Gastroesophageal sphincter (tissue), 4 donors: ENCODE measurements around the gene PGAP2. TPM values are rescaled to one million over a fixed set of nuclear protein-coding genes. Genes with fewer than 3 reads are reported as not detected.
"Not testable (repeated sequence)": the region's sequence is repeated elsewhere in the genome, so short reads cannot be mapped to it uniquely, and the experiment has no call there.

Experiments used
- ATAC-seq: fragments of 150-250 bp; one replicate; pipeline ENCODE4 v1.9.1; 2016; ENCODE audit warnings: mild to moderate bottlenecking, moderate library complexity
- H3K27ac ChIP-seq, 4 donors: fragments of 200-600 bp; sonication (generic) in 3 of 4; 1 replicate in 3 of 4; 2 replicates in 1 of 4; pipeline ENCODE4 v1.5.1; 2016 to 2019
- H3K27me3 ChIP-seq: fragments of 200-600 bp; sonication (generic); one replicate; pipeline ENCODE4 v1.5.1; 2019
- H3K36me3 ChIP-seq, 2 donors: fragments of 200-600 bp; sonication (generic); one replicate each; pipeline ENCODE4 v1.5.1; 2019; ENCODE audit warnings: control low read depth in 1 of 2
- H3K4me1 ChIP-seq, 3 donors: fragments of 200-600 bp; sonication (generic); 1 replicate in 2 of 3; 2 replicates in 1 of 3; pipeline ENCODE4 v1.5.1; 2016 to 2019; ENCODE audit warnings: control low read depth in 2 of 3
- H3K4me3 ChIP-seq, 2 donors: fragments of 200-600 bp; sonication (generic); one replicate each; pipeline ENCODE4 v1.5.1; 2019; ENCODE audit warnings: mild to moderate bottlenecking in 1 of 2, moderate library complexity in 1 of 2
- H3K9me3 ChIP-seq, 3 donors: fragments of 200-600 bp; sonication (generic); one replicate each; pipeline ENCODE4 v1.5.1; 2017 to 2019; ENCODE audit warnings: control low read depth in 2 of 3
- CTCF ChIP-seq, 4 experiments: fragments of 200-600 bp in 2 of 4; fragments of 450-650 bp in 2 of 4; sonication (generic) in 1 of 4; IDR thresholded peaks; one replicate each; pipeline ENCODE4 v1.5.1; 2017 to 2019; ENCODE audit warnings: antibody characterized with exemption in 4 of 4, mild to moderate bottlenecking in 2 of 4, moderate library complexity in 2 of 4
- EP300 ChIP-seq: sonication (generic); formaldehyde crosslinking; IDR thresholded peaks from one replicate; pipeline ENCODE4 v1.6.1; 2017; ENCODE audit warnings: antibody characterized with exemption, mild to moderate bottlenecking
- POLR2A ChIP-seq, 2 donors: fragments of 450-650 bp; IDR thresholded peaks; one replicate each; pipeline ENCODE4 v1.6.1; 2017; ENCODE audit warnings: antibody characterized with exemption in 2 of 2, mild to moderate bottlenecking in 2 of 2, moderate library complexity in 1 of 2
- POLR2AphosphoS5 ChIP-seq: sonication (generic); formaldehyde crosslinking; IDR thresholded peaks from one replicate; pipeline ENCODE4 v1.6.1; 2017; ENCODE audit warnings: antibody characterized with exemption
- WGBS, 2 donors: methylation state at CpG; one replicate each; pipeline ENCODE4 v1.1.5; 2018; ENCODE audit warnings: low coverage in 1 of 2; 5-methylcytosine and 5-hydroxymethylcytosine counted together
- total RNA-seq, 4 donors: library from RNA; depleted of rRNA; stranded (reverse); fragments of >200 nt; gene quantifications; one replicate each; pipeline ENCODE4 v1.1.0, GENCODE V29; 2016

Gene PGAP2
- total RNA-seq: 10 to 100 TPM in 1 of 4 donors, 1 to 10 TPM in 3; 4.2 to 12.0 (median 5.1) TPM

- H3K4me3 ChIP-seq: peak within 1 kb of the TSS; percentile 46 to 78
- H3K27ac ChIP-seq: peak within 1 kb of the TSS in 3 of 4 donors; percentile 11 to 67 (median 28)
- peak; percentile 74 for ATAC-seq
- TF ChIP-seq EP300 (no peak), CTCF (IDR thresholded peaks at IDR 0.05) (peak in 3 of 4 experiments; percentile 48 to 74 (median 48)), POLR2A (IDR thresholded peaks at IDR 0.05) (no peak)
- WGBS, 2 donors: 0 to 2% methylated on average over 11 to 16 of the region's 55 CpGs
- no peaks in the 10 kb centered on the region for H3K36me3 ChIP-seq
- peaks cover 0 to 20% (median 0%) of the 10 kb centered on the region in 3 donors for H3K4me1 ChIP-seq
- H3K9me3 ChIP-seq: no peaks in the 10 kb centered on the region
- no peaks in the 10 kb centered on the region for H3K27me3 ChIP-seq
Measured at GRCh38 chr11:3807909-3808860, at the start of gene PGAP2. Gene PGAP2 (plus strand): TSS chr11:3808560. CDS start chr11:3811260, 2,700 bp downstream.

DNA sequence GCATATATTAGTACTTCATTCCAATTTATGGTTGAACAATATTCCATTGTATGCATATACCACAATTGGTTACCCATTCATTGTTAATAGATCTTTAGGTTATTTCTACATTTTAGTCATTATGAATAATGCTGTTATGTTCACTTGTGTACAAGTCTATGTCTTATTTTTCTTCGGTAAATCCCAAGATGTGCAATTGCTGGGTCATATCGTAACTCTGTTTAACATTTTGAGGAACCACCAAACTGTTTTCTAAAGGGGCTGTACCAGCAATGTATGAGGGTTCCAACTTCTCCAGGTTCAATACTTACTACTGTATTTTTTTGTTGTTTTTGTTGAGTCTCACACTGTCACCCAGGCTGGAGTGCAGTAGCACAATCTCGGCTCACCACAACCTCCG is 44.1 kb upstream of the PGAP2 start:
- 92 to 95% methylated on average over 2 to 4 of the region's 4 CpGs for WGBS, 2 donors
- peaks cover 8 to 100% of the 10 kb centered on the region in 2 donors for H3K36me3 ChIP-seq
- ATAC-seq: no peak
- no peaks in the 10 kb centered on the region for H3K27me3 ChIP-seq
- H3K4me1 ChIP-seq: no peaks in the 10 kb centered on the region
- TF ChIP-seq POLR2A (IDR thresholded peaks at IDR 0.05) (no peak), CTCF (IDR thresholded peaks at IDR 0.05) (no peak), POLR2AphosphoS5 (no peak), EP300 (no peak)
- no peak overlapping the region for H3K4me3 ChIP-seq
- no peaks in the 10 kb centered on the region for H3K9me3 ChIP-seq
- H3K27ac ChIP-seq: no peak overlapping the region

GRCh38 chr11:3766836-3767235 is 41.5 kb upstream of the PGAP2 start:
- peaks cover 11 to 100% of the 10 kb centered on the region in 2 donors for H3K36me3 ChIP-seq
- H3K27ac ChIP-seq, H3K27me3 ChIP-seq, H3K4me1 ChIP-seq, ATAC-seq, H3K9me3 ChIP-seq, H3K4me3 ChIP-seq: not testable (repeated sequence)
- 79 to 80% methylated on average over 6 to 8 of the region's 9 CpGs for WGBS, 2 donors

- no peak for TF ChIP-seq POLR2A (IDR thresholded peaks at IDR 0.05)
- no peak for TF ChIP-seq EP300
- no peak for TF ChIP-seq CTCF (IDR thresholded peaks at IDR 0.05)
- no peak for TF ChIP-seq POLR2AphosphoS5
- 50 to 62% methylated on average over 3 of the region's 3 CpGs for WGBS, 2 donors
Measured at GRCh38 chr11:3767536-3767935, 40.8 kb upstream of the PGAP2 start.

DNA sequence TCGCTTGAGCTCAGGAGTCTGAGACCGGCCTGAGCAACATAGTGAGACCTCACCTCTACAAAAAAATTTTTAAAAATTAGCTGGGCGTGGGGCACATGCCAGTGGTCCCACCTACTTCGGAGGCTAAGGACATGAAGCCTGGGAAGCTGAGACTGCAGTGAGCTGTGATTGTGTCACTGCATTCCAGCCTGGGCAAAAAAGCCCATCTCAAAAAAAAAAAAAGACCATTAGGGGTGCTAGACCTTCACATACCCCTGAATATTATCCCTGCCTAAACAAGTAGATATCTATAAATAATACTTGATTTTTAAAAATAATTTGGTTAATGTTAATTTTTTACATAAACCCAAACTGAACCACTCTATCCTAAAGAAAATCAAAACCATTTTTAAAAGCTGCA is 35.2 kb upstream of the PGAP2 start:
- 84 to 86% methylated on average over 4 of the region's 4 CpGs for WGBS, 2 donors
- H3K4me1 ChIP-seq: no peaks in the 10 kb centered on the region
- H3K27ac ChIP-seq: no peak overlapping the region
- no peaks in the 10 kb centered on the region for H3K27me3 ChIP-seq
- ATAC-seq: no peak
- no peaks in the 10 kb centered on the region for H3K9me3 ChIP-seq
- no peak overlapping the region for H3K4me3 ChIP-seq
- TF ChIP-seq CTCF (IDR thresholded peaks at IDR 0.05) (no peak), EP300 (no peak), POLR2A (IDR thresholded peaks at IDR 0.05) (no peak), POLR2AphosphoS5 (no peak)
- H3K36me3 ChIP-seq: peaks cover 4 to 99% of the 10 kb centered on the region in 2 donors

More at GRCh38 chr11:3767536-3767935, 40.8 kb upstream of the PGAP2 start:
- H3K36me3 ChIP-seq: peaks cover 11 to 100% of the 10 kb centered on the region in 2 donors
- no peak for ATAC-seq
- no peaks in the 10 kb centered on the region for H3K9me3 ChIP-seq
- no peak overlapping the region for H3K4me3 ChIP-seq
- no peaks in the 10 kb centered on the region for H3K4me1 ChIP-seq
- no peak overlapping the region for H3K27ac ChIP-seq
- no peaks in the 10 kb centered on the region for H3K27me3 ChIP-seq
